Measurements from ENCODE around the gene SHD.

SHD gene

GRCh38 chr19:4246767-4247593, 32.1 kb upstream of the SHD start, which contains the start of gene YJU2:
Gene YJU2 (plus strand): TSS chr19:4247080. CDS start chr19:4247147, 67 bp downstream.
- Histone ChIP-seq H3K4ac (ENCODE audit: low read depth, low read length) (peak within 1 kb of the TSS; percentile 89), H3K27ac (ENCODE audit: low read depth, low read length) (peak within 1 kb of the TSS; percentile 91), H2AFZ (ENCODE audit: insufficient read depth, low read length, poor library complexity) (peak within 1 kb of the TSS; percentile 97), H3K9me3 (ENCODE audit: insufficient read depth, low read depth, low read length) (no peaks in the 10 kb centered on the region), H3K18ac (ENCODE audit: low read length) (peak within 1 kb of the TSS; percentile 92), H4K91ac (ENCODE audit: low read depth, low read length) (peak within 1 kb of the TSS; percentile 96), H3K4me1 (ENCODE audit: control insufficient read depth in 1 of 2, insufficient read depth in 2 of 2, low read length in 2 of 2) (peaks cover 3% of the 10 kb centered on the region in 2 experiments), H2BK5ac (ENCODE audit: low read depth, low read length, poor library complexity) (peak within 1 kb of the TSS; percentile 97), H3K23ac (ENCODE audit: low read length) (no peak within 1 kb of the TSS), H4K12ac (ENCODE audit: low read depth, low read length) (peak within 1 kb of the TSS; percentile 99), H3K4me3 (ENCODE audit: low read depth, low read length) (peak within 1 kb of the TSS; percentile 83), H3K79me1 (ENCODE audit: low read length) (peaks cover 5% of the 10 kb centered on the region), H2AK5ac (ENCODE audit: low read length) (peak within 1 kb of the TSS; percentile 57), H3K9ac (ENCODE audit: low read length) (peak within 1 kb of the TSS; percentile 94), H3K4me2 (ENCODE audit: low read length) (peak within 1 kb of the TSS; percentile 76), H4K8ac (ENCODE audit: low read depth, low read length) (peak within 1 kb of the TSS; percentile 99), H3K14ac (ENCODE audit: low read length) (peak within 1 kb of the TSS; percentile 92), H3K27me3 (ENCODE audit: insufficient read depth, low read length) (no peaks in the 10 kb centered on the region), H3K36me3 (ENCODE audit: control insufficient read depth in 1 of 2, insufficient read depth in 2 of 2, low read length in 2 of 2) (peaks cover 22 to 26% of the 10 kb centered on the region in 2 experiments), H2BK12ac (ENCODE audit: low read length) (peak within 1 kb of the TSS; percentile 24), H2BK120ac (ENCODE audit: insufficient read depth, low read length, poor library complexity) (peak within 1 kb of the TSS; percentile 92), H3K79me2 (ENCODE audit: control insufficient read depth, insufficient read depth, low read length, poor library complexity) (peaks cover 2% of the 10 kb centered on the region)
- DNase-seq: peak; percentile 99 to 100
- no CpG with 5 or more reads among the region's 45 CpGs for WGBS (ENCODE audit: extremely low coverage, insufficient coverage, insufficient read length)

DNA sequence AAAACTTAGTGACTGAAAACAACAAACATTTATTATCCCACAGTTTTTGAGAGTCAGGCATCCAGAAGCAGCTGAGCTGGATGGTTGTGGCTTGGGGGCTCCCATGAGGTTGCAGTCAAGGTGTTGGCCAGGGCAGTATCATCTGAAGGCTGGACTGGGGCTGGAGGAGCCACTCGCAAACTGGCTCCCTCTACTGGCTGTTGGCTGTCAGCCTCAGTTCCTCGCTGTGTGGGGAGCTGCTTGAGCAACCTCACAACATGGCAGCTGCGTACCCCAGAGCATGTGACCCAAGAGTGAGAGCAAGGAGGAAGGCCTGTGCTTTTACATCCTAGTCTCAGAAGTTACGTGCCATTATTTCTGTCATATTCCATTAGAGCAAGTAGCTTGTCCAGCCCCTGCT, 22.5 kb upstream of the SHD start:
- no peak overlapping the region for H2AK5ac ChIP-seq (ENCODE audit: low read length)
- H3K27me3 ChIP-seq (ENCODE audit: insufficient read depth, low read length): no peaks in the 10 kb centered on the region
- no peak overlapping the region for H4K8ac ChIP-seq (ENCODE audit: low read depth, low read length)
- H3K18ac ChIP-seq (ENCODE audit: low read length): no peak overlapping the region
- no peaks in the 10 kb centered on the region for H3K79me1 ChIP-seq (ENCODE audit: low read length)
- no peak overlapping the region for H2BK120ac ChIP-seq (ENCODE audit: insufficient read depth, low read length, poor library complexity)
- peaks cover 45 to 49% of the 10 kb centered on the region in 2 experiments for H3K36me3 ChIP-seq (ENCODE audit: control insufficient read depth in 1 of 2, insufficient read depth in 2 of 2, low read length in 2 of 2)
- H2BK5ac ChIP-seq (ENCODE audit: low read depth, low read length, poor library complexity): no peak overlapping the region
- H3K27ac ChIP-seq (ENCODE audit: low read depth, low read length): no peak overlapping the region
- H3K4me1 ChIP-seq (ENCODE audit: control insufficient read depth in 1 of 2, insufficient read depth in 2 of 2, low read length in 2 of 2): no peaks in the 10 kb centered on the region
- H2AFZ ChIP-seq (ENCODE audit: insufficient read depth, low read length, poor library complexity): no peak overlapping the region
- H3K4me3 ChIP-seq (ENCODE audit: low read depth, low read length): no peak overlapping the region
- peaks cover 5% of the 10 kb centered on the region for H3K9me3 ChIP-seq (ENCODE audit: insufficient read depth, low read depth, low read length)
- H3K4ac ChIP-seq (ENCODE audit: low read depth, low read length): no peak overlapping the region
- H3K4me2 ChIP-seq (ENCODE audit: low read length): no peak overlapping the region
- H3K23ac ChIP-seq (ENCODE audit: low read length): no peak overlapping the region
- no peak overlapping the region for H4K91ac ChIP-seq (ENCODE audit: low read depth, low read length)
- DNase-seq: no peak
- no peaks in the 10 kb centered on the region for H3K79me2 ChIP-seq (ENCODE audit: control insufficient read depth, insufficient read depth, low read length, poor library complexity)
- no peak overlapping the region for H3K14ac ChIP-seq (ENCODE audit: low read length)
- no peak overlapping the region for H3K9ac ChIP-seq (ENCODE audit: low read length)
- H2BK12ac ChIP-seq (ENCODE audit: low read length): no peak overlapping the region
- H4K12ac ChIP-seq (ENCODE audit: low read depth, low read length): no peak overlapping the region
- WGBS (ENCODE audit: extremely low coverage, insufficient coverage, insufficient read length): no CpG with 5 or more reads among the region's 4 CpGs

DNA sequence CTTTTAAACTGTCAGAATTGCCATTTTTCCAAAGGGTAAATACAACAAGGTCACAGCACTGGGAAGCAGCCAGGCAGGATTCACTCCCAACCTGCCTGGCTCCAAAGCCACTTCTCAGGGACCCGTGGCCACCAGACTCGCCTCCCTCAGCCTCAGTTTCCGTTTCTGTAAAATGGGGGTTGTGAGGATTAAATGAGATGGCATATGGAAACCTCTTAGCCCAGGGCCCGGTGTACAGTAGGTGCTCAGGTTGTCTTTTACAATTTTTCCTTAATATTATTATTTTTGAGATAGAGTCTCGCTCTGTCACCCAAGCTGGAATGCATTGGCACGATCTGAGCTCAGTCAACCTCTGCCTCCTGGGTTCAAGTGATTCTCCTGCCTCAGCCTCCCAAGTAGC, 22.0 kb upstream of the SHD start:
- no CpG with 5 or more reads among the region's 6 CpGs for WGBS (ENCODE audit: extremely low coverage, insufficient coverage, insufficient read length)

DNA sequence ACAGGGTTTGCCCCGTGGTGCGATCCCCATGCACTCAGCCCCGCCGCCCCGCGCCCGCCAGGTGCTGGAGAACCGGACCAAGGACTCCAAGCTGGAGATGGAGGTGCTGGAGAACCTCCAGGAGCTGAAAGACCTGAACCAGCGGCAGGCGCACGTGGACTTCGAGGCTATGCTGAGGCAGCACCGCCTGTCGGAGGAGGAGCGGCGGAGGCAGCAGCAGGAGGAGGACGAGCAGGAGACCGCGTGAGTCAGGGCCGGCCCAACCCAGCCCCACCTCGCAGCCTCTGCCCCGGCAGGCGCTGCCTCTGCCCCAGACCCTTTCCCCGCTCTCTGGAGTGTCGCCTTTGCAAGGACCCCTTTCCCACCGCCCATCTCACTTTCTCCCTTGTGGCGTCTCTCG, 20.9 kb upstream of the SHD start:
- DNase-seq: no peak
- Histone ChIP-seq H2AFZ (ENCODE audit: insufficient read depth, low read length, poor library complexity) (no peak overlapping the region), H3K9ac (ENCODE audit: low read length) (no peak overlapping the region), H2BK120ac (ENCODE audit: insufficient read depth, low read length, poor library complexity) (no peak overlapping the region), H3K79me2 (ENCODE audit: control insufficient read depth, insufficient read depth, low read length, poor library complexity) (no peaks in the 10 kb centered on the region), H3K27ac (ENCODE audit: low read depth, low read length) (no peak overlapping the region), H3K36me3 (ENCODE audit: control insufficient read depth in 1 of 2, insufficient read depth in 2 of 2, low read length in 2 of 2) (peaks cover 44 to 46% of the 10 kb centered on the region in 2 experiments), H3K27me3 (ENCODE audit: insufficient read depth, low read length) (no peaks in the 10 kb centered on the region), H2BK5ac (ENCODE audit: low read depth, low read length, poor library complexity) (no peak overlapping the region), H3K9me3 (ENCODE audit: insufficient read depth, low read depth, low read length) (peaks cover 5% of the 10 kb centered on the region), H3K23ac (ENCODE audit: low read length) (no peak overlapping the region), H4K12ac (ENCODE audit: low read depth, low read length) (no peak overlapping the region), H3K79me1 (ENCODE audit: low read length) (no peaks in the 10 kb centered on the region), H3K18ac (ENCODE audit: low read length) (no peak overlapping the region), H3K4me1 (ENCODE audit: control insufficient read depth in 1 of 2, insufficient read depth in 2 of 2, low read length in 2 of 2) (no peaks in the 10 kb centered on the region), H2AK5ac (ENCODE audit: low read length) (no peak overlapping the region), H2BK12ac (ENCODE audit: low read length) (no peak overlapping the region), H3K4me3 (ENCODE audit: low read depth, low read length) (no peak overlapping the region), H3K4ac (ENCODE audit: low read depth, low read length) (no peak overlapping the region), H3K14ac (ENCODE audit: low read length) (no peak overlapping the region), H3K4me2 (ENCODE audit: low read length) (no peak overlapping the region), H4K8ac (ENCODE audit: low read depth, low read length) (no peak overlapping the region), H4K91ac (ENCODE audit: low read depth, low read length) (no peak overlapping the region)
- no CpG with 5 or more reads among the region's 28 CpGs for WGBS (ENCODE audit: extremely low coverage, insufficient coverage, insufficient read length)

More for the DNA sequence above, 22.0 kb upstream of the SHD start:
- no peak overlapping the region for H2BK12ac ChIP-seq (ENCODE audit: low read length)
- no peak for DNase-seq
- H3K79me2 ChIP-seq (ENCODE audit: control insufficient read depth, insufficient read depth, low read length, poor library complexity): no peaks in the 10 kb centered on the region
- H2BK120ac ChIP-seq (ENCODE audit: insufficient read depth, low read length, poor library complexity): no peak overlapping the region
- no peak overlapping the region for H3K23ac ChIP-seq (ENCODE audit: low read length)
- no peaks in the 10 kb centered on the region for H3K79me1 ChIP-seq (ENCODE audit: low read length)
- no peak overlapping the region for H4K8ac ChIP-seq (ENCODE audit: low read depth, low read length)
- H3K9ac ChIP-seq (ENCODE audit: low read length): no peak overlapping the region
- peaks cover 46 to 47% of the 10 kb centered on the region in 2 experiments for H3K36me3 ChIP-seq (ENCODE audit: control insufficient read depth in 1 of 2, insufficient read depth in 2 of 2, low read length in 2 of 2)
- H3K14ac ChIP-seq (ENCODE audit: low read length): no peak overlapping the region
- H3K4me3 ChIP-seq (ENCODE audit: low read depth, low read length): no peak overlapping the region
- no peak overlapping the region for H2AFZ ChIP-seq (ENCODE audit: insufficient read depth, low read length, poor library complexity)
- H3K4me1 ChIP-seq (ENCODE audit: control insufficient read depth in 1 of 2, insufficient read depth in 2 of 2, low read length in 2 of 2): no peaks in the 10 kb centered on the region
- peaks cover 5% of the 10 kb centered on the region for H3K9me3 ChIP-seq (ENCODE audit: insufficient read depth, low read depth, low read length)
- H3K27ac ChIP-seq (ENCODE audit: low read depth, low read length): no peak overlapping the region
- H4K12ac ChIP-seq (ENCODE audit: low read depth, low read length): no peak overlapping the region
- no peaks in the 10 kb centered on the region for H3K27me3 ChIP-seq (ENCODE audit: insufficient read depth, low read length)
- no peak overlapping the region for H3K18ac ChIP-seq (ENCODE audit: low read length)
- H3K4ac ChIP-seq (ENCODE audit: low read depth, low read length): no peak overlapping the region
- H4K91ac ChIP-seq (ENCODE audit: low read depth, low read length): no peak overlapping the region
- no peak overlapping the region for H2BK5ac ChIP-seq (ENCODE audit: low read depth, low read length, poor library complexity)
- no peak overlapping the region for H3K4me2 ChIP-seq (ENCODE audit: low read length)
- no peak overlapping the region for H2AK5ac ChIP-seq (ENCODE audit: low read length)
